Left ventricle myocardium inferior (tissue), 1 donor: Measurements from ENCODE around the gene CTU1. TPM values are rescaled to one million over a fixed set of nuclear protein-coding genes. Genes with fewer than 3 reads are reported as not detected.

Source experiments
- DNase-seq: peaks from one replicate; pipeline ENCODE4 v3.0.0-alpha.2; 2020
- H3K27ac ChIP-seq: fragments of 200-600 bp; replicated peaks from 2 replicates; pipeline ENCODE4 v1.8.0; 2021
- H3K27me3 ChIP-seq: fragments of 200-600 bp; 2 replicates; pipeline ENCODE4 v1.8.0; 2021; ENCODE audit warnings: low read depth
- H3K36me3 ChIP-seq: fragments of 200-600 bp; 2 replicates; pipeline ENCODE4 v1.8.0; 2021
- H3K4me1 ChIP-seq: fragments of 200-600 bp; 2 replicates; pipeline ENCODE4 v1.8.0; 2021
- H3K4me3 ChIP-seq: fragments of 200-600 bp; 2 replicates; pipeline ENCODE4 v1.8.0; 2021; ENCODE audit warnings: mild to moderate bottlenecking, moderate library complexity
- H3K9me3 ChIP-seq: fragments of 200-600 bp; replicated peaks from 2 replicates; pipeline ENCODE4 v1.8.0; 2021
- intact Hi-C: fragments of 100-400 bp; cut with micrococcal nuclease; formaldehyde crosslinking; loops from one replicate; pipeline ENCODE4 v1.11.0; 2022
- total RNA-seq: library from RNA; stranded (reverse); fragmentation: NEBNext Ultra II Directional; extraction: Animal tissue kit (Norgen Biotek cat#: 25700); gene quantifications from one replicate; pipeline ENCODE4 v1.2.1, GENCODE V29; 2021
- TF ChIP-seq, protein P1 (sequence below): fragments of 200-600 bp; IDR thresholded peaks from 2 replicates; pipeline ENCODE4 v1.8.0; 2021; ENCODE audit warnings: antibody characterized with exemption, mild to moderate bottlenecking, borderline replicate concordance
- donor health status: DM: no; HTN: yes; CAD: no; lungs with severe emphysema.

The CTU1 gene
- total RNA-seq, 1 donor from 2014 or later, result 4.4 TPM

DNA sequence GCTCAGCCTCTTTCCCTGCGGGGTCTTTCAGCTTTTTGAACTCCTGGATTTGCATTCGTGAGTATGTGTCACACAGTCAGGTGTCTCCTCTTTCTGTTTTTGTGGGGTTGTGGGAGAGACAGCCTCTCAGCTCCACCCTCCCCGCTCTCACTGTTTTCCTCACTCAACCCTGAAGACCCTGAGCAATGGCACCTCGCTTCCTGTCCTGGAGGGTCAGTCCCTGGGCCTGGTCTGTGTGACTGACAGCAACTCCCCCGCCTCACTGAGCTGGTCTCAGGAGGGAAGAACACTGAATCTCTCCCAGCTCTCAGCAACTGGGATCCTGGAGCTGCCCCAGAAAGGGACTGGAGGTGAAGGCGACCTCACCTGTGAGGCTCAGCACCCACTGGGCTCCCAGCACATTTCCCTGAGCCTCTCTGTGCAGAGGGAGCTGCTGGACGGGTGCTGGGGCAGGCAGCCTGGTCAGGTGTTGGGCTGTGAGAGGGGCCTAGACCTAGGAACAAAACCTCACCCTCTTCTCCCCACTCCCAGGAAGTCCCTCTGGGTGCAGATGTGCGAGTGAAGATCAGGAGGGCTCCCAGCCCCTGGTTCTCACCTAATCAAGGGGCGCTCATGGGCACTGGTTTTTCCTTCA, 29.7 kb upstream of the CTU1 start:
- peaks cover 7% of the 10 kb centered on the region for H3K9me3 ChIP-seq
- TF ChIP-seq, protein P1, sequence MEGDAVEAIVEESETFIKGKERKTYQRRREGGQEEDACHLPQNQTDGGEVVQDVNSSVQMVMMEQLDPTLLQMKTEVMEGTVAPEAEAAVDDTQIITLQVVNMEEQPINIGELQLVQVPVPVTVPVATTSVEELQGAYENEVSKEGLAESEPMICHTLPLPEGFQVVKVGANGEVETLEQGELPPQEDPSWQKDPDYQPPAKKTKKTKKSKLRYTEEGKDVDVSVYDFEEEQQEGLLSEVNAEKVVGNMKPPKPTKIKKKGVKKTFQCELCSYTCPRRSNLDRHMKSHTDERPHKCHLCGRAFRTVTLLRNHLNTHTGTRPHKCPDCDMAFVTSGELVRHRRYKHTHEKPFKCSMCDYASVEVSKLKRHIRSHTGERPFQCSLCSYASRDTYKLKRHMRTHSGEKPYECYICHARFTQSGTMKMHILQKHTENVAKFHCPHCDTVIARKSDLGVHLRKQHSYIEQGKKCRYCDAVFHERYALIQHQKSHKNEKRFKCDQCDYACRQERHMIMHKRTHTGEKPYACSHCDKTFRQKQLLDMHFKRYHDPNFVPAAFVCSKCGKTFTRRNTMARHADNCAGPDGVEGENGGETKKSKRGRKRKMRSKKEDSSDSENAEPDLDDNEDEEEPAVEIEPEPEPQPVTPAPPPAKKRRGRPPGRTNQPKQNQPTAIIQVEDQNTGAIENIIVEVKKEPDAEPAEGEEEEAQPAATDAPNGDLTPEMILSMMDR, result no peak
- peaks cover 60% of the 10 kb centered on the region for H3K27me3 ChIP-seq
- peaks cover 7% of the 10 kb centered on the region for H3K4me1 ChIP-seq
- no peaks in the 10 kb centered on the region for H3K36me3 ChIP-seq
- DNase-seq, result no peak
- H3K4me3 ChIP-seq, result no peak overlapping the region
- intact Hi-C loops, result no loop called here
- peak overlapping the region; percentile 58 for H3K27ac ChIP-seq

DNA sequence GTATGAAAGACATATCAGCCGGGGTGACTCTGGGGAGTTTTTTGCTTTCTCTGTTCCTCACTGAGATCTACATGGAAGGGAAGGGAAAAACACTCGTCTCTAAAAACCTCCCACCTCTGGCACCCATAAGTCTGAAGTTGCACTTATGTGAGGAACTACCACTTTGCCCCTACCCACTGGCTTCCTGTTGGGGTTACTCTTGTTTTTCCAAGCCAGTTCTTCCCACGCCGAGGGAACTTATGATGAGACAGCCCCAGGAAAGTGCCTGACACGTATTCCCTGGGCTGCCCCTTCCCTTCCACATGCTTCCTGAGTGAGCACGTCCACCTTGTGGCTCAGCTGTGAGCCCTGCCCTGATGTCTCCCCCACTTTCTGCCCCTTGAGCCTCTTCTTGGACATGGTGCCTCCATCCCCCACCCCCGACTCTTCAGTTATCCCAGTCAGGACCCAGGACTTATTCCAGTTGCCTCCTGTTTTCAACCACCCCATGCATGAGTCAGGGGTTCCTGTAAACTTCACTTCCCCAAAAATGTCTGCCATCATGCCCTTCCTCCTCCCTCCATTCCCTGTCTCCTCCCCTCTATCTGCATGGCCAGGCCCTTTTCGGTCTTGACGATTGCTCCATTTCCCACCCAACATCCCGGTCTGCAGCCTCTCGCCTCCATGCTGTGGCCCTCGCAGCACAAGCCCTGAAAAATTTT, 28.8 kb upstream of the CTU1 start:
- no peak for DNase-seq
- H3K36me3 ChIP-seq, result no peaks in the 10 kb centered on the region
- peaks cover 61% of the 10 kb centered on the region for H3K27me3 ChIP-seq
- H3K9me3 ChIP-seq, result peaks cover 7% of the 10 kb centered on the region
- TF ChIP-seq, protein P1, result no peak
- H3K4me1 ChIP-seq, result peaks cover 16% of the 10 kb centered on the region
- intact Hi-C loops, result no loop called here
- H3K27ac ChIP-seq, result peak overlapping the region; percentile 58
- no peak overlapping the region for H3K4me3 ChIP-seq

DNA sequence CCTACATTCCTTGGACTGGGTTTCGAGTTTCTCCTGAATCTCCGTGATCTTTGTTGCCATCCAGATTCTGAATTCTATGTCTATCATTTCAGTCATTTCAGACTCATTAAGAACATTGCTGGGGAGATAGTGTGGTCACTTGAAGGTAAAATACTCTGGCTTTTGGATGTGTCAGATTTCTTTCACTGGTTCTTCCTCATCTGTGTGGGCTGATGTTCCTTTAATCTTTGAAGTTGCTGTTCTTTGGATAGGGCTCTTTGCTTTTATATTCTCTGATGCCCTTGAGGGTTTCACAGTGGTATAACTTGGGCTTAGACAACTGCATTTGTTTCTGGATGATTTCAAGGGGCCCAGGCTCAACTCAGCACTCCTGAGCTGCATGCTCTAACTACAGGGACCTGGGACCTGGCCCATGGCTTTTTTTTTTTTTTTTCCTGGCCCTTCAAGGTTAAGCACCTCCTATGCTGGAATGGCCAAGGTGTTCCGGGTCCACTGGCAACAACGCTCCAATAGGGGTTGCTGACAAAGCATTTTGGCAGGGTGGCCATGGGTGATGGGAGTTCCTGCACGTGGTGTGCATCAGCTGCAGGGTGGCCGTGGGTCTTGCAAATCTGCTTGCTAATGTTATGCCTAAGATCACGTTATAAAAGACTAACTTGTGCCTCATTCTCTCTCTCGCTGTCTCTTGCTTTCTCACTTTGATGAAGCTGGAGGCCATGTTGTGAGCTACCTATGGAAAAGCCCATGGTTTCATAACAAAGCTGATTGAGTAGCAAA, 28.0 kb upstream of the CTU1 start:
- intact Hi-C loops, result no loop called here
- Histone ChIP-seq H3K9me3 (peaks cover 7% of the 10 kb centered on the region), H3K27ac (peak overlapping the region; percentile 58), H3K27me3 (peaks cover 59% of the 10 kb centered on the region), H3K4me1 (peaks cover 21% of the 10 kb centered on the region), H3K36me3 (no peaks in the 10 kb centered on the region), H3K4me3 (no peak overlapping the region)
- DNase-seq, result no peak
- TF ChIP-seq, protein P1, result no peak

DNA sequence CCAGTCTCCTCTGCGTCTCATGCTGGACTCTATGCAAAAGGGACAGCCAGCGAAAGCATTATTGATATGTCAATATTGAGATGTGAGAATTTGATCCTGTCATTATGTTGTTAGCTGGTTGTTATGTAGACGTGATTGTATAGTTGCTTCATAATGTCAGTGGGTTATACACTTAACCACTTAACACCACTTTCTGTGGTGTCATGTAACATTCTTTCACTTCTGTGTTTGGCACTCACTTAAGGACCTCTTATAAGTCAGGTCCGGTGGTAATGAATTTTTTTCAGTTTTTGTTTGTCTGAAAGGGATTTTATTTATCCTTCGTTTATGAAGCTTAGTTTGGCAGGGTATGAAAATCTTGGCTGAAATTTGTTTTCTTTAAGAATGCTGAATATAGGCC, 26.8 kb upstream of the CTU1 start:
- H3K27me3 ChIP-seq, result peaks cover 58% of the 10 kb centered on the region
- H3K9me3 ChIP-seq, result peaks cover 7% of the 10 kb centered on the region
- TF ChIP-seq, protein P1, result no peak
- H3K36me3 ChIP-seq, result no peaks in the 10 kb centered on the region
- DNase-seq, result no peak
- no peak overlapping the region for H3K4me3 ChIP-seq
- peaks cover 21% of the 10 kb centered on the region for H3K4me1 ChIP-seq
- intact Hi-C loops, result no loop called here
- no peak overlapping the region for H3K27ac ChIP-seq

DNA sequence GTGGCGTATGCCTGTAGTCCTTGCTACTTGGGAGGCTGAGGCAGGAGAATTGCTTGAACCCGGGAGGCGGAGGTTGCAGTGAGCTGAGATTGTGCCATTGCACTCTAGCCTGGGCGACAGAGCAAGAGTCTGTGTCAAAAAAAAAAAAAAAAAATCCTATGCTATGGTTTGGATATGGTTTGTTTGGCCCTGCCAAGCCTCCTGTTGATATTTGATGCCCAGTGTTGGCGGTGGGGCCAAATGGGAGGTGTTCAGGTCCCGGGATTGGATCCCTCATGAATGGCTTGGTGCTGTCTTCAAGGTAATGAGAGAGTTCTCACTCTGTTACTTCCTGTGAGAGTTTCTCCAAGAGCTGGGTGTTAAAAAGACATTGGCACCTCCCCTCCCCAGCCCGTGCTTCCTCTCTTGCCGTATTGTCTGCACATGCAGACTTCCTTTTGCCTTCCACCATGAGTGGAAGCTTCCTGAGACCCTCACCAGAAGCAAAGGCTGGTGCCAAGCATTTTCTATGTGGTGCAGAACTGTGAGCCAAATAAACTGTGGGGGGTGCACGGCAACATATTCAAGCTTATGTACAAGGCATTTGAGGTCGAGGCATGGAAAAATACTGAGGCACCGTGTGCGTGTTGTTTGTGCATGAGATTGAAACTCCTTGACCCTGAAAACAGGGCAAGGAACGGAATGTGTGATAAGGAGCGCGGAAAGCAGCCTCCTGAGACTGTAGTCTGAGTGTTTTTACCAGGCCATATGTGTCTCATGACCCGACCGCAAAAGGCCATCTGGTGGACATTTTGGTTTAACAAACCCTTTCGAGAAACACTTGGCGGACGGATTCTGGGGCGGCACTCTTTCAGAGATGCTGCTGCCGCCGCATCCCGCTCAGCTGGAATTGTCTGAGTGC, 23.8 kb upstream of the CTU1 start:
- Histone ChIP-seq H3K27ac (peak overlapping the region; percentile 84), H3K36me3 (no peaks in the 10 kb centered on the region), H3K27me3 (peaks cover 53% of the 10 kb centered on the region), H3K4me3 (peak overlapping the region; percentile 17), H3K4me1 (peaks cover 33% of the 10 kb centered on the region), H3K9me3 (peaks cover 7% of the 10 kb centered on the region)
- peak; percentile 69 for DNase-seq
- TF ChIP-seq, protein P1, result peak; percentile 25
- intact Hi-C loops, result no loop called here
